ENCODE results near the gene CAMK2N1.

The CAMK2N1 gene

GRCh38 chr1:20511518-20512428, 25.8 kb upstream of the CAMK2N1 start:
- H3K27me3 ChIP-seq (ENCODE audit: control insufficient read depth, insufficient read depth, low read length) = peaks cover 4% of the 10 kb centered on the region; the same call in 1 of the 2 replicates
- H3K9ac ChIP-seq (ENCODE audit: low read depth, low read length) = no peak overlapping the region
- H3K9me3 ChIP-seq (ENCODE audit: control insufficient read depth, insufficient read depth, low read length) = no peaks in the 10 kb centered on the region
- H3K4me1 ChIP-seq (ENCODE audit: control insufficient read depth, insufficient read depth, low read length) = no peaks in the 10 kb centered on the region
- no peaks in the 10 kb centered on the region for H3K36me3 ChIP-seq (ENCODE audit: control insufficient read depth, insufficient read depth, low read length)
- no peak overlapping the region for H3K27ac ChIP-seq (ENCODE audit: low read depth, low read length)
- no peak overlapping the region for H3K4me3 ChIP-seq (ENCODE audit: low read depth, low read length)

GRCh38 chr1:20508411-20508771, 22.4 kb upstream of the CAMK2N1 start:
- Histone ChIP-seq H3K27ac (ENCODE audit: low read depth, low read length) (no peak overlapping the region), H3K4me3 (ENCODE audit: low read depth, low read length) (peak overlapping the region; percentile 96), H3K9ac (ENCODE audit: low read depth, low read length) (no peak overlapping the region), H3K27me3 (ENCODE audit: control insufficient read depth, insufficient read depth, low read length) (peaks cover 4% of the 10 kb centered on the region; the same call in 1 of the 2 replicates), H3K9me3 (ENCODE audit: control insufficient read depth, insufficient read depth, low read length) (no peaks in the 10 kb centered on the region), H3K36me3 (ENCODE audit: control insufficient read depth, insufficient read depth, low read length) (peaks cover 2% of the 10 kb centered on the region; the same call in 1 of the 2 replicates), H3K4me1 (ENCODE audit: control insufficient read depth, insufficient read depth, low read length) (no peaks in the 10 kb centered on the region)

- Histone ChIP-seq H3K27ac (ENCODE audit: low read depth, low read length) (peak within 1 kb of the TSS; percentile 79), H3K9me3 (ENCODE audit: control insufficient read depth, insufficient read depth, low read length) (no peaks in the 10 kb centered on the region), H3K9ac (ENCODE audit: low read depth, low read length) (peak within 1 kb of the TSS; percentile 89), H3K27me3 (ENCODE audit: control insufficient read depth, insufficient read depth, low read length) (peaks cover 4% of the 10 kb centered on the region; the same call in 1 of the 2 replicates), H3K36me3 (ENCODE audit: control insufficient read depth, insufficient read depth, low read length) (peaks cover 8% of the 10 kb centered on the region; the same call in 1 of the 2 replicates), H3K4me3 (ENCODE audit: low read depth, low read length) (peak within 1 kb of the TSS; percentile 96), H3K4me1 (ENCODE audit: control insufficient read depth, insufficient read depth, low read length) (no peaks in the 10 kb centered on the region)
Measured at GRCh38 chr1:20507564-20508410, 21.8 kb upstream of the CAMK2N1 start, which contains the start of gene MUL1. TSS of gene MUL1 (minus strand) at chr1:20508151. CDS start at chr1:20508024, 127 bp downstream.

GRCh38 chr1:20507248-20507563, 21.2 kb upstream of the CAMK2N1 start:
- Histone ChIP-seq H3K4me3 (ENCODE audit: low read depth, low read length) (peak overlapping the region; percentile 96), H3K36me3 (ENCODE audit: control insufficient read depth, insufficient read depth, low read length) (peaks cover 12% of the 10 kb centered on the region), H3K27me3 (ENCODE audit: control insufficient read depth, insufficient read depth, low read length) (peaks cover 4% of the 10 kb centered on the region; the same call in 1 of the 2 replicates), H3K9me3 (ENCODE audit: control insufficient read depth, insufficient read depth, low read length) (no peaks in the 10 kb centered on the region), H3K27ac (ENCODE audit: low read depth, low read length) (peak overlapping the region; percentile 79), H3K4me1 (ENCODE audit: control insufficient read depth, insufficient read depth, low read length) (no peaks in the 10 kb centered on the region), H3K9ac (ENCODE audit: low read depth, low read length) (peak overlapping the region; percentile 89; the same call in 1 of the 2 replicates)

- no peak overlapping the region for H3K4me3 ChIP-seq (ENCODE audit: low read depth, low read length)
- no peak overlapping the region for H3K27ac ChIP-seq (ENCODE audit: low read depth, low read length)
- H3K9ac ChIP-seq (ENCODE audit: low read depth, low read length) = no peak overlapping the region
- no peaks in the 10 kb centered on the region for H3K9me3 ChIP-seq (ENCODE audit: control insufficient read depth, insufficient read depth, low read length)
- H3K36me3 ChIP-seq (ENCODE audit: control insufficient read depth, insufficient read depth, low read length) = peaks cover 29% of the 10 kb centered on the region
- no peaks in the 10 kb centered on the region for H3K4me1 ChIP-seq (ENCODE audit: control insufficient read depth, insufficient read depth, low read length)
- no peaks in the 10 kb centered on the region; the same call in 1 of the 2 replicates for H3K27me3 ChIP-seq (ENCODE audit: control insufficient read depth, insufficient read depth, low read length)
Measured at GRCh38 chr1:20505488-20505887, 19.5 kb upstream of the CAMK2N1 start.

- no peaks in the 10 kb centered on the region for H3K4me1 ChIP-seq (ENCODE audit: control insufficient read depth, insufficient read depth, low read length)
- no peak overlapping the region for H3K4me3 ChIP-seq (ENCODE audit: low read depth, low read length)
- H3K9me3 ChIP-seq (ENCODE audit: control insufficient read depth, insufficient read depth, low read length) = no peaks in the 10 kb centered on the region
- H3K27ac ChIP-seq (ENCODE audit: low read depth, low read length) = no peak overlapping the region
- H3K36me3 ChIP-seq (ENCODE audit: control insufficient read depth, insufficient read depth, low read length) = peaks cover 51% of the 10 kb centered on the region
- H3K27me3 ChIP-seq (ENCODE audit: control insufficient read depth, insufficient read depth, low read length) = no peaks in the 10 kb centered on the region
- no peak overlapping the region for H3K9ac ChIP-seq (ENCODE audit: low read depth, low read length)
Measured at GRCh38 chr1:20500716-20501115, 14.7 kb upstream of the CAMK2N1 start.

GRCh38 chr1:20499718-20500117, 13.7 kb upstream of the CAMK2N1 start:
- Histone ChIP-seq H3K9me3 (ENCODE audit: control insufficient read depth, insufficient read depth, low read length) (no peaks in the 10 kb centered on the region), H3K36me3 (ENCODE audit: control insufficient read depth, insufficient read depth, low read length) (peaks cover 51% of the 10 kb centered on the region), H3K9ac (ENCODE audit: low read depth, low read length) (no peak overlapping the region), H3K4me1 (ENCODE audit: control insufficient read depth, insufficient read depth, low read length) (peaks cover 1% of the 10 kb centered on the region; the same call in 1 of the 2 replicates), H3K27me3 (ENCODE audit: control insufficient read depth, insufficient read depth, low read length) (no peaks in the 10 kb centered on the region), H3K27ac (ENCODE audit: low read depth, low read length) (no peak overlapping the region), H3K4me3 (ENCODE audit: low read depth, low read length) (no peak overlapping the region)

- Histone ChIP-seq H3K4me3 (ENCODE audit: low read depth, low read length) (no peak overlapping the region), H3K36me3 (ENCODE audit: control insufficient read depth, insufficient read depth, low read length) (peaks cover 51% of the 10 kb centered on the region), H3K4me1 (ENCODE audit: control insufficient read depth, insufficient read depth, low read length) (peaks cover 6% of the 10 kb centered on the region; the same call in 1 of the 2 replicates), H3K27me3 (ENCODE audit: control insufficient read depth, insufficient read depth, low read length) (no peaks in the 10 kb centered on the region), H3K9me3 (ENCODE audit: control insufficient read depth, insufficient read depth, low read length) (no peaks in the 10 kb centered on the region), H3K27ac (ENCODE audit: low read depth, low read length) (no peak overlapping the region), H3K9ac (ENCODE audit: low read depth, low read length) (no peak overlapping the region)
Measured at GRCh38 chr1:20499105-20499504, 13.1 kb upstream of the CAMK2N1 start.

GRCh38 chr1:20498116-20498515, 12.1 kb upstream of the CAMK2N1 start:
- Histone ChIP-seq H3K27me3 (ENCODE audit: control insufficient read depth, insufficient read depth, low read length) (no peaks in the 10 kb centered on the region), H3K36me3 (ENCODE audit: control insufficient read depth, insufficient read depth, low read length) (peaks cover 45% of the 10 kb centered on the region), H3K4me3 (ENCODE audit: low read depth, low read length) (no peak overlapping the region), H3K9me3 (ENCODE audit: control insufficient read depth, insufficient read depth, low read length) (no peaks in the 10 kb centered on the region), H3K27ac (ENCODE audit: low read depth, low read length) (no peak overlapping the region), H3K9ac (ENCODE audit: low read depth, low read length) (no peak overlapping the region), H3K4me1 (ENCODE audit: control insufficient read depth, insufficient read depth, low read length) (peaks cover 8% of the 10 kb centered on the region; the same call in 1 of the 2 replicates)

GRCh38 chr1:20497506-20497905, 11.5 kb upstream of the CAMK2N1 start:
- H3K4me1 ChIP-seq (ENCODE audit: control insufficient read depth, insufficient read depth, low read length) = peaks cover 8% of the 10 kb centered on the region; the same call in 1 of the 2 replicates
- peaks cover 41% of the 10 kb centered on the region for H3K36me3 ChIP-seq (ENCODE audit: control insufficient read depth, insufficient read depth, low read length)
- H3K27me3 ChIP-seq (ENCODE audit: control insufficient read depth, insufficient read depth, low read length) = no peaks in the 10 kb centered on the region
- no peak overlapping the region for H3K9ac ChIP-seq (ENCODE audit: low read depth, low read length)
- H3K4me3 ChIP-seq (ENCODE audit: low read depth, low read length) = no peak overlapping the region
- no peak overlapping the region for H3K27ac ChIP-seq (ENCODE audit: low read depth, low read length)
- no peaks in the 10 kb centered on the region for H3K9me3 ChIP-seq (ENCODE audit: control insufficient read depth, insufficient read depth, low read length)

Data from HUES48 (cell line).